Neural cell (in vitro differentiated cells): ENCODE data around the gene PFKFB1. TPM values are rescaled to one million over a fixed set of nuclear protein-coding genes. Genes with fewer than 3 reads are reported as not detected.

Experiments used
- H2AFZ ChIP-seq: fragments of 200-600, 300-800 bp; sonication (generic), shearing (Covaris generic); 2 replicates; pipeline ENCODE4 v1.6.0; 2014; ENCODE audit warnings: low read depth, mild to moderate bottlenecking, antibody characterized with exemption, low read length, moderate library complexity
- H3F3A ChIP-seq: fragments of 200-600 bp; shearing (Covaris generic); 2 replicates; pipeline ENCODE4 v1.6.1; 2016; ENCODE audit warnings: mild to moderate bottlenecking, moderate library complexity, mixed read lengths, antibody characterized with exemption, low read length; ENCODE audit not compliant: insufficient read depth, poor library complexity, severe bottlenecking
- H3K27ac ChIP-seq: fragments of 200-600, 300-800 bp; sonication (generic), shearing (Covaris generic); 2 replicates; pipeline ENCODE4 v1.5.1; 2014; ENCODE audit warnings: mild to moderate bottlenecking, low read length, moderate library complexity
- H3K27me3 ChIP-seq: fragments of 300-800, 200-600 bp; sonication (generic), shearing (Covaris generic); 2 replicates; pipeline ENCODE4 v1.6.0; 2014; ENCODE audit warnings: mild to moderate bottlenecking, low read depth, low read length, moderate library complexity; ENCODE audit not compliant: insufficient read depth
- H3K36me3 ChIP-seq: fragments of 300-800, 200-600 bp; sonication (generic), shearing (Covaris generic); 2 replicates; pipeline ENCODE4 v1.5.1; 2014; ENCODE audit warnings: mild to moderate bottlenecking, antibody characterized with exemption, low read length, moderate library complexity; ENCODE audit not compliant: insufficient read depth
- H3K4me2 ChIP-seq: fragments of 300-800, 200-600 bp; sonication (generic), shearing (Covaris generic); 2 replicates; pipeline ENCODE4 v1.6.0; 2014; ENCODE audit warnings: mild to moderate bottlenecking, low read length
- H3K4me3 ChIP-seq: fragments of 300-800, 200-600 bp; sonication (generic), shearing (Covaris generic); 2 replicates; pipeline ENCODE4 v1.5.1; 2014; ENCODE audit warnings: mild to moderate bottlenecking, low read length, moderate library complexity
- H3K79me2 ChIP-seq: fragments of 200-600 bp; shearing (Covaris generic); replicated peaks from 2 replicates; pipeline ENCODE4 v1.6.0; 2014; ENCODE audit warnings: mild to moderate bottlenecking, low read length, moderate library complexity; ENCODE audit not compliant: insufficient read depth
- H3K9ac ChIP-seq: fragments of 300-800, 200-600 bp; sonication (generic), shearing (Covaris generic); 2 replicates; pipeline ENCODE4 v1.6.1; 2016; ENCODE audit warnings: mild to moderate bottlenecking, low read length, mixed read lengths
- H3K9me2 ChIP-seq: fragments of 200-600 bp; shearing (Covaris generic); 2 replicates; pipeline ENCODE4 v1.6.1; 2016; ENCODE audit warnings: mild to moderate bottlenecking, low read length, mixed read lengths; ENCODE audit not compliant: insufficient read depth
- H3K9me3 ChIP-seq: fragments of 200-600, 300-800 bp; sonication (generic), shearing (Covaris generic); 2 replicates; pipeline ENCODE4 v1.6.1; 2016; ENCODE audit warnings: mild to moderate bottlenecking, mixed run types, low read length, moderate library complexity, mixed read lengths
- H4K20me1 ChIP-seq: fragments of 200-600 bp; shearing (Covaris generic); 2 replicates; pipeline ENCODE4 v1.6.1; 2016; ENCODE audit warnings: mild to moderate bottlenecking, mixed run types; ENCODE audit not compliant: insufficient read depth
- CTCF ChIP-seq: fragments of 450-650 bp; IDR thresholded peaks from 2 replicates; pipeline ENCODE4 v1.5.1; 2014; ENCODE audit warnings: antibody characterized with exemption, mild to moderate bottlenecking, moderate library complexity; ENCODE audit not compliant: poor library complexity, severe bottlenecking
- EP300 ChIP-seq: fragments of 450-650 bp; conservative IDR thresholded peaks from 2 replicates; pipeline ENCODE4 v1.6.1; 2014; ENCODE audit warnings: antibody characterized with exemption, mild to moderate bottlenecking, moderate library complexity; ENCODE audit not compliant: poor library complexity, severe bottlenecking
- EZH2 ChIP-seq: fragments of 200-600, 300-800 bp; shearing (Covaris generic), sonication (generic); IDR thresholded peaks from 2 replicates; pipeline ENCODE4 v1.6.1; 2014; ENCODE audit warnings: antibody characterized with exemption, low read length, borderline replicate concordance, mild to moderate bottlenecking; ENCODE audit not compliant: insufficient read depth, poor library complexity, severe bottlenecking
- MXI1 ChIP-seq: fragments of 450-650 bp; conservative IDR thresholded peaks from 2 replicates; pipeline ENCODE4 v1.6.1; 2014; ENCODE audit warnings: antibody characterized with exemption, mild to moderate bottlenecking; ENCODE audit not compliant: poor library complexity, severe bottlenecking
- POLR2AphosphoS5 ChIP-seq: IDR thresholded peaks from 2 replicates; pipeline ENCODE4 v1.6.1; 2012
- RAD21 ChIP-seq: fragments of 450-650 bp; conservative IDR thresholded peaks from 2 replicates; pipeline ENCODE4 v1.6.1; 2014; ENCODE audit warnings: antibody characterized with exemption, mild to moderate bottlenecking, moderate library complexity
- REST ChIP-seq: IDR thresholded peaks from 2 replicates; pipeline ENCODE4 v1.6.1; 2012; ENCODE audit warnings: borderline replicate concordance
- SMC3 ChIP-seq: fragments of 450-650 bp; conservative IDR thresholded peaks from 2 replicates; pipeline ENCODE4 v1.6.1; 2014; ENCODE audit warnings: antibody characterized with exemption, mild to moderate bottlenecking, moderate library complexity; ENCODE audit not compliant: poor library complexity
- TAF1 ChIP-seq: IDR thresholded peaks from 2 replicates; pipeline ENCODE4 v1.6.1; 2012; ENCODE audit warnings: low read depth
- polyA plus RNA-seq: library from polyadenylated mRNA; depleted of rRNA; stranded (reverse); fragments of >200 nt; gene quantifications from 2 replicates; pipeline ENCODE4 v1.2.3, GENCODE V29; 2014

The PFKFB1 gene
- polyA plus RNA-seq, 1 donor from 2014 or later: 0.51 TPM

GRCh38 chrX:54931107-54931506 is 62.9 kb downstream of the PFKFB1 start:
- Histone ChIP-seq H4K20me1 (no peaks in the 10 kb centered on the region), H3F3A (no peaks in the 10 kb centered on the region), H2AFZ (no peak overlapping the region), H3K9me3 (no peaks in the 10 kb centered on the region), H3K4me2 (no peak overlapping the region), H3K79me2 (no peaks in the 10 kb centered on the region), H3K9me2 (no peaks in the 10 kb centered on the region), H3K27ac (no peak overlapping the region), H3K36me3 (no peaks in the 10 kb centered on the region), H3K27me3 (no peaks in the 10 kb centered on the region), H3K9ac (no peak overlapping the region), H3K4me3 (no peak overlapping the region)
- TF ChIP-seq EP300 (no peak), TAF1 (no peak), POLR2AphosphoS5 (no peak), SMC3 (no peak), MXI1 (no peak)

- TF ChIP-seq SMC3: no peak
- H4K20me1 ChIP-seq: no peaks in the 10 kb centered on the region
- H3K27me3 ChIP-seq: no peaks in the 10 kb centered on the region
- no peaks in the 10 kb centered on the region for H3K9me3 ChIP-seq
- no peaks in the 10 kb centered on the region for H3K9me2 ChIP-seq
- H3F3A ChIP-seq: no peaks in the 10 kb centered on the region
- H3K27ac ChIP-seq: no peak overlapping the region
- H3K36me3 ChIP-seq: no peaks in the 10 kb centered on the region
- H3K79me2 ChIP-seq: no peaks in the 10 kb centered on the region
- no peak overlapping the region for H3K4me3 ChIP-seq
- H3K9ac ChIP-seq: no peak overlapping the region
- no peak overlapping the region for H3K4me2 ChIP-seq
- no peak overlapping the region for H2AFZ ChIP-seq
These were observed 63.5 kb downstream of the PFKFB1 start for GRCh38 chrX:54930291-54931049.

GRCh38 chrX:54928876-54929275 is 65.1 kb downstream of the PFKFB1 start:
- Histone ChIP-seq H3F3A (no peaks in the 10 kb centered on the region), H3K9me2 (no peaks in the 10 kb centered on the region), H3K36me3 (no peaks in the 10 kb centered on the region), H3K4me2 (no peak overlapping the region), H3K9ac (no peak overlapping the region), H3K79me2 (no peaks in the 10 kb centered on the region), H3K4me3 (no peak overlapping the region), H3K27me3 (no peaks in the 10 kb centered on the region), H3K9me3 (no peaks in the 10 kb centered on the region), H3K27ac (no peak overlapping the region), H4K20me1 (no peaks in the 10 kb centered on the region), H2AFZ (no peak overlapping the region)
- TF ChIP-seq CTCF: no peak
- no peak for TF ChIP-seq SMC3
- TF ChIP-seq TAF1: no peak
- TF ChIP-seq MXI1: no peak
- TF ChIP-seq RAD21: no peak
- TF ChIP-seq EP300: no peak
- TF ChIP-seq EZH2: no peak
- TF ChIP-seq REST: no peak
- no peak for TF ChIP-seq POLR2AphosphoS5
